BE2C (cell line): Measurements from ENCODE around the gene ADGRB3.

Experiments used
- DNase-seq: peaks from one replicate; pipeline ENCODE4 v3.0.0-alpha.2; 2020
- H3K27me3 ChIP-seq: fragments of 250-450 bp; sonication (Bioruptor Pico); 2 replicates; pipeline ENCODE4 v1.5.1; 2020; ENCODE audit warnings: mild to moderate bottlenecking
- H3K36me3 ChIP-seq: fragments of 250-450 bp; sonication (Bioruptor Pico); 2 replicates; pipeline ENCODE4 v1.5.1; 2020; ENCODE audit warnings: mild to moderate bottlenecking
- H3K4me1 ChIP-seq: fragments of 250-450 bp; sonication (Bioruptor Pico); 2 replicates; pipeline ENCODE4 v1.5.1; 2020
- H3K4me3 ChIP-seq: 2 replicates; pipeline ENCODE4 v1.5.1; 2011; ENCODE audit warnings: low read depth, low read length
- H3K9me3 ChIP-seq: fragments of 250-450 bp; sonication (Bioruptor Pico); 2 replicates; pipeline ENCODE4 v1.5.1; 2020
- CTCF ChIP-seq: IDR thresholded peaks from 2 replicates; pipeline ENCODE4 v1.5.1; 2012; ENCODE audit warnings: mild to moderate bottlenecking, low read depth, low read length

Gene ADGRB3

GRCh38 chr6:68640491-68640835 lies 5.4 kb downstream of the ADGRB3 start:
- Histone ChIP-seq H3K9me3 (no peaks in the 10 kb centered on the region), H3K36me3 (peaks cover 18% of the 10 kb centered on the region), H3K4me3 (peak overlapping the region; percentile 42), H3K27me3 (no peaks in the 10 kb centered on the region), H3K4me1 (peaks cover 18% of the 10 kb centered on the region)
- DNase-seq = no peak
- no peak for TF ChIP-seq CTCF

GRCh38 chr6:68641172-68641571 lies 6.1 kb downstream of the ADGRB3 start:
- Histone ChIP-seq H3K9me3 (no peaks in the 10 kb centered on the region), H3K4me1 (peaks cover 18% of the 10 kb centered on the region), H3K36me3 (peaks cover 21% of the 10 kb centered on the region), H3K27me3 (no peaks in the 10 kb centered on the region), H3K4me3 (no peak overlapping the region)
- no peak for DNase-seq
- no peak for TF ChIP-seq CTCF

GRCh38 chr6:68642081-68642480 lies 7.0 kb downstream of the ADGRB3 start:
- TF ChIP-seq CTCF = no peak
- DNase-seq = no peak
- Histone ChIP-seq H3K36me3 (peaks cover 21% of the 10 kb centered on the region), H3K4me3 (no peak overlapping the region), H3K9me3 (no peaks in the 10 kb centered on the region), H3K4me1 (peaks cover 18% of the 10 kb centered on the region), H3K27me3 (no peaks in the 10 kb centered on the region)

GRCh38 chr6:68642977-68643376 lies 7.9 kb downstream of the ADGRB3 start:
- no peaks in the 10 kb centered on the region for H3K9me3 ChIP-seq
- no peaks in the 10 kb centered on the region for H3K27me3 ChIP-seq
- no peak overlapping the region for H3K4me3 ChIP-seq
- TF ChIP-seq CTCF = no peak
- H3K36me3 ChIP-seq = peaks cover 21% of the 10 kb centered on the region
- DNase-seq = no peak
- H3K4me1 ChIP-seq = peaks cover 18% of the 10 kb centered on the region

- no peak for TF ChIP-seq CTCF
- Histone ChIP-seq H3K36me3 (peaks cover 3% of the 10 kb centered on the region; the same call in 1 of the 2 replicates), H3K4me1 (peaks cover 15% of the 10 kb centered on the region), H3K27me3 (no peaks in the 10 kb centered on the region), H3K9me3 (no peaks in the 10 kb centered on the region; the same call in 1 of the 2 replicates), H3K4me3 (no peak overlapping the region)
- DNase-seq = peak; percentile 24
Observed at GRCh38 chr6:68649669-68650068, 14.6 kb downstream of the ADGRB3 start.

GRCh38 chr6:68650142-68650541 lies 15.1 kb downstream of the ADGRB3 start:
- TF ChIP-seq CTCF = no peak
- no peak for DNase-seq
- Histone ChIP-seq H3K36me3 (peaks cover 3% of the 10 kb centered on the region; the same call in 1 of the 2 replicates), H3K27me3 (no peaks in the 10 kb centered on the region), H3K9me3 (no peaks in the 10 kb centered on the region; the same call in 1 of the 2 replicates), H3K4me3 (no peak overlapping the region), H3K4me1 (peaks cover 15% of the 10 kb centered on the region)
